ENCODE results near the gene RBP3. TPM values are rescaled to one million over a fixed set of nuclear protein-coding genes. Genes with fewer than 3 reads are reported as not detected.

RBP3 gene
- polyA plus RNA-seq, 3 donors, result not detected

DNA sequence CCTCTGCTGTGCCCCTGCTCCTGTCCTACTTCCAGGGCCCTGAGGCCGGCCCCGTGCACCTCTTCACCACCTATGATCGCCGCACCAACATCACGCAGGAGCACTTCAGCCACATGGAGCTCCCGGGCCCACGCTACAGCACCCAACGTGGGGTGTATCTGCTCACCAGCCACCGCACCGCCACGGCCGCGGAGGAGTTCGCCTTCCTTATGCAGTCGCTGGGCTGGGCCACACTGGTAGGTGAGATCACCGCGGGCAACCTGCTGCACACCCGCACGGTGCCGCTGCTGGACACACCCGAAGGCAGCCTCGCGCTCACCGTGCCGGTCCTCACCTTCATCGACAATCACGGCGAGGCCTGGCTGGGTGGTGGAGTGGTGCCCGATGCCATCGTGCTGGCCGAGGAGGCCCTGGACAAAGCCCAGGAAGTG, 1.8 kb downstream of the RBP3 start:
- 97% methylated on average over 31 of the region's 31 CpGs for WGBS (ENCODE audit: insufficient coverage)
- Mint-ChIP-seq H3K4me1 (no peaks in the 10 kb centered on the region), H3K27ac (no peak overlapping the region)

DNA sequence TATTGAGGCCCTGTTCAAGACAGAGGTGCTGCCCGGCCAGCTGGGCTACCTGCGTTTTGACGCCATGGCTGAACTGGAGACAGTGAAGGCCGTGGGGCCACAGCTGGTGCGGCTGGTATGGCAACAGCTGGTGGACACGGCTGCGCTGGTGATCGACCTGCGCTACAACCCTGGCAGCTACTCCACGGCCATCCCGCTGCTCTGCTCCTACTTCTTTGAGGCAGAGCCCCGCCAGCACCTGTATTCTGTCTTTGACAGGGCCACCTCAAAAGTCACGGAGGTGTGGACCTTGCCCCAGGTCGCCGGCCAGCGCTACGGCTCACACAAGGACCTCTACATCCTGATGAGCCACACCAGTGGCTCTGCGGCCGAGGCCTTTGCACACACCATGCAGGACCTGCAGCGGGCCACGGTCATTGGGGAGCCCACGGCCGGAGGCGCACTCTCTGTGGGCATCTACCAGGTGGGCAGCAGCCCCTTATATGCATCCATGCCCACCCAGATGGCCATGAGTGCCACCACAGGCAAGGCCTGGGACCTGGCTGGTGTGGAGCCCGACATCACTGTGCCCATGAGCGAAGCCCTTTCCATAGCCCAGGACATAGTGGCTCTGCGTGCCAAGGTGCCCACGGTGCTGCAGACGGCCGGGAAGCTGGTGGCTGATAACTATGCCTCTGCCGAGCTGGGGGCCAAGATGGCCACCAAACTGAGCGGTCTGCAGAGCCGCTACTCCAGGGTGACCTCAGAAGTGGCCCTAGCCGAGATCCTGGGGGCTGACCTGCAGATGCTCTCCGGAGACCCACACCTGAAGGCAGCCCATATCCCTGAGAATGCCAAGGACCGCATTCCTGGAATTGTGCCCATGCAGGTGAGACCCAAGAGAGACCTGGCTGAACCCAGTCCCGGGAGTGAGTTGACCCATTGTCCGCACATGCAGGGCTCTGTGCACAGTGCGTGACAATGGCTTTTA, 2.8 kb downstream of the RBP3 start:
- WGBS (ENCODE audit: insufficient coverage), result 95% methylated on average over 39 of the region's 39 CpGs
- Histone ChIP-seq H3K79me2 (ENCODE audit: insufficient read depth, low read length) (no peaks in the 10 kb centered on the region), H3K27ac (ENCODE audit: low read depth in 1 of 2, low read length in 2 of 2) (no peak overlapping the region), H3K9ac (ENCODE audit: insufficient read depth, low read length, poor library complexity, severe bottlenecking) (no peak overlapping the region), H3K9me3 (replicated peaks in 1 of 2; ENCODE audit: control insufficient read depth in 1 of 2, insufficient read depth in 1 of 2, low read length in 2 of 2) (no peaks in the 10 kb centered on the region), H3K27me3 (ENCODE audit: control insufficient read depth in 2 of 2, insufficient read depth in 2 of 2, low read length in 2 of 2) (no peaks in the 10 kb centered on the region), H3K4me3 (replicated peaks in 1 of 3; ENCODE audit: low read depth in 2 of 3, low read length in 3 of 3) (no peak overlapping the region), H2AFZ (ENCODE audit: insufficient read depth, low read depth, low read length, poor library complexity, severe bottlenecking) (no peak overlapping the region), H3K4me2 (replicated peaks; ENCODE audit: extremely low read depth, low read length, poor library complexity, severe bottlenecking) (no peak overlapping the region), H3K4me1 (ENCODE audit: control insufficient read depth in 1 of 2, insufficient read depth in 2 of 2, low read length in 2 of 2) (no peaks in the 10 kb centered on the region), H4K20me1 (ENCODE audit: insufficient read depth, low read length) (no peaks in the 10 kb centered on the region), H3K36me3 (replicated peaks in 1 of 2; ENCODE audit: control insufficient read depth in 1 of 2, insufficient read depth in 2 of 2, low read length in 2 of 2) (no peaks in the 10 kb centered on the region)
- Mint-ChIP-seq H3K4me1 (no peaks in the 10 kb centered on the region), H3K9me3 (no peaks in the 10 kb centered on the region), H3K27ac (no peak overlapping the region), H3K36me3 (no peaks in the 10 kb centered on the region), H3K27me3 (ENCODE audit: low read depth in 3 of 3) (peaks cover 0 to 4% (median 3%) of the 10 kb centered on the region in 3 donors), H3K4me3 (no peak overlapping the region)
- intact Hi-C loops (cut with micrococcal nuclease), result no loop called here
- TF ChIP-seq, protein P1, sequence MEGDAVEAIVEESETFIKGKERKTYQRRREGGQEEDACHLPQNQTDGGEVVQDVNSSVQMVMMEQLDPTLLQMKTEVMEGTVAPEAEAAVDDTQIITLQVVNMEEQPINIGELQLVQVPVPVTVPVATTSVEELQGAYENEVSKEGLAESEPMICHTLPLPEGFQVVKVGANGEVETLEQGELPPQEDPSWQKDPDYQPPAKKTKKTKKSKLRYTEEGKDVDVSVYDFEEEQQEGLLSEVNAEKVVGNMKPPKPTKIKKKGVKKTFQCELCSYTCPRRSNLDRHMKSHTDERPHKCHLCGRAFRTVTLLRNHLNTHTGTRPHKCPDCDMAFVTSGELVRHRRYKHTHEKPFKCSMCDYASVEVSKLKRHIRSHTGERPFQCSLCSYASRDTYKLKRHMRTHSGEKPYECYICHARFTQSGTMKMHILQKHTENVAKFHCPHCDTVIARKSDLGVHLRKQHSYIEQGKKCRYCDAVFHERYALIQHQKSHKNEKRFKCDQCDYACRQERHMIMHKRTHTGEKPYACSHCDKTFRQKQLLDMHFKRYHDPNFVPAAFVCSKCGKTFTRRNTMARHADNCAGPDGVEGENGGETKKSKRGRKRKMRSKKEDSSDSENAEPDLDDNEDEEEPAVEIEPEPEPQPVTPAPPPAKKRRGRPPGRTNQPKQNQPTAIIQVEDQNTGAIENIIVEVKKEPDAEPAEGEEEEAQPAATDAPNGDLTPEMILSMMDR (IDR thresholded peaks at IDR 0.05), result no peak
- no peak for DNase-seq

More for the DNA sequence above, 1.8 kb downstream of the RBP3 start:
- H2AFZ ChIP-seq (ENCODE audit: insufficient read depth, low read depth, low read length, poor library complexity, severe bottlenecking), result no peak overlapping the region
- no peak overlapping the region for H3K27ac ChIP-seq (ENCODE audit: low read depth in 1 of 2, low read length in 2 of 2)
- no peaks in the 10 kb centered on the region for H3K9me3 ChIP-seq (replicated peaks in 1 of 2; ENCODE audit: control insufficient read depth in 1 of 2, insufficient read depth in 1 of 2, low read length in 2 of 2)
- no peak overlapping the region for H3K9ac ChIP-seq (ENCODE audit: insufficient read depth, low read length, poor library complexity, severe bottlenecking)
- Mint-ChIP-seq H3K27me3 (ENCODE audit: low read depth in 3 of 3) (peaks cover 0 to 6% (median 3%) of the 10 kb centered on the region in 3 donors), H3K4me3 (no peak overlapping the region), H3K9me3 (no peaks in the 10 kb centered on the region), H3K36me3 (no peaks in the 10 kb centered on the region)
- intact Hi-C loops (cut with micrococcal nuclease), result no loop called here
- no peak for DNase-seq
- H4K20me1 ChIP-seq (ENCODE audit: insufficient read depth, low read length), result no peaks in the 10 kb centered on the region
- H3K4me2 ChIP-seq (replicated peaks; ENCODE audit: extremely low read depth, low read length, poor library complexity, severe bottlenecking), result no peak overlapping the region
- H3K36me3 ChIP-seq (replicated peaks in 1 of 2; ENCODE audit: control insufficient read depth in 1 of 2, insufficient read depth in 2 of 2, low read length in 2 of 2), result no peaks in the 10 kb centered on the region
- H3K4me3 ChIP-seq (replicated peaks in 1 of 3; ENCODE audit: low read depth in 2 of 3, low read length in 3 of 3), result no peak overlapping the region
- H3K79me2 ChIP-seq (ENCODE audit: insufficient read depth, low read length), result no peaks in the 10 kb centered on the region
- H3K4me1 ChIP-seq (ENCODE audit: control insufficient read depth in 1 of 2, insufficient read depth in 2 of 2, low read length in 2 of 2), result no peaks in the 10 kb centered on the region
- TF ChIP-seq, protein P1 (IDR thresholded peaks at IDR 0.05), result no peak
- H3K27me3 ChIP-seq (ENCODE audit: control insufficient read depth in 2 of 2, insufficient read depth in 2 of 2, low read length in 2 of 2), result no peaks in the 10 kb centered on the region
